NCI-H2029 treated with DMSO at 0.1 percent for 48 hours (cell line): Measurements from ENCODE around the gene SRPK1.
"Not testable (repeated sequence)": the region's sequence is repeated elsewhere in the genome, so short reads cannot be mapped to it uniquely, and the experiment has no call there.

Experiments used
- DNase-seq: peaks from one replicate; lab custom pipeline; 2025; lab: John Stamatoyannopoulos, UW

SRPK1 gene

GRCh38 chr6:35920793-35921732, at the start of gene SRPK1:
TSS of gene SRPK1 (minus strand) at chr6:35921098. CDS start at chr6:35921056, 42 bp downstream.
- DNase-seq, result peak; percentile 68

GRCh38 chr6:35970181-35970580, 49.3 kb upstream of the SRPK1 start:
- DNase-seq, result no peak

- DNase-seq, result no peak
Measured at GRCh38 chr6:35969646-35970045, 48.7 kb upstream of the SRPK1 start.

- DNase-seq, result no peak
Measured at GRCh38 chr6:35968821-35969220, 47.9 kb upstream of the SRPK1 start.

GRCh38 chr6:35967076-35967774, 46.3 kb upstream of the SRPK1 start:
- DNase-seq, result no peak

- DNase-seq, result no peak
Measured at GRCh38 chr6:35962779-35963560, 42.1 kb upstream of the SRPK1 start.

GRCh38 chr6:35960187-35960586, 39.3 kb upstream of the SRPK1 start:
- no peak for DNase-seq

- no peak for DNase-seq
Measured at GRCh38 chr6:35955970-35956369, 35.1 kb upstream of the SRPK1 start.

- no peak for DNase-seq
Measured at GRCh38 chr6:35955521-35955920, 34.6 kb upstream of the SRPK1 start.

- DNase-seq, result no peak
Measured at GRCh38 chr6:35955071-35955470, 34.2 kb upstream of the SRPK1 start.

- DNase-seq, result no peak
Measured at GRCh38 chr6:35954333-35954732, 33.4 kb upstream of the SRPK1 start.

- DNase-seq, result no peak
Measured at GRCh38 chr6:35948725-35949124, 27.8 kb upstream of the SRPK1 start.

GRCh38 chr6:35945650-35946025, 24.7 kb upstream of the SRPK1 start:
- no peak for DNase-seq

GRCh38 chr6:35943390-35943789, 22.5 kb upstream of the SRPK1 start:
- DNase-seq, result no peak

- DNase-seq, result no peak
Measured at GRCh38 chr6:35942355-35942754, 21.5 kb upstream of the SRPK1 start.

GRCh38 chr6:35941170-35941569, 20.3 kb upstream of the SRPK1 start:
- not testable (repeated sequence) for DNase-seq

- not testable (repeated sequence) for DNase-seq
Measured at GRCh38 chr6:35940014-35940413, 19.1 kb upstream of the SRPK1 start.

- not testable (repeated sequence) for DNase-seq
Measured at GRCh38 chr6:35939259-35939658, 18.4 kb upstream of the SRPK1 start.

GRCh38 chr6:35936681-35937359, 15.9 kb upstream of the SRPK1 start:
- no peak for DNase-seq

- no peak for DNase-seq
Measured at GRCh38 chr6:35935469-35935868, 14.6 kb upstream of the SRPK1 start.

GRCh38 chr6:35933844-35934243, 12.9 kb upstream of the SRPK1 start:
- no peak for DNase-seq

GRCh38 chr6:35931873-35932272, 11.0 kb upstream of the SRPK1 start:
- not testable (repeated sequence) for DNase-seq
